ENCODE results near the gene CYP27C1.
"Not testable (repeated sequence)": the region's sequence is repeated elsewhere in the genome, so short reads cannot be mapped to it uniquely, and the experiment has no call there.

CYP27C1 gene

GRCh38 chr2:127163921-127164320 lies 56.2 kb downstream of the CYP27C1 start:
- peak overlapping the region; percentile 23 for H4K91ac ChIP-seq (ENCODE audit: low read length)
- H2AFZ ChIP-seq (ENCODE audit: low read depth, low read length), result no peak overlapping the region
- 72% methylated on average over 2 of the region's 3 CpGs for WGBS
- H3K4me2 ChIP-seq (ENCODE audit: low read length, poor library complexity, severe bottlenecking), result no peak overlapping the region
- no peak overlapping the region for H3K23ac ChIP-seq (ENCODE audit: low read length in 2 of 2)
- no peak for DNase-seq
- H2BK120ac ChIP-seq (ENCODE audit: low read depth, low read length), result no peak overlapping the region
- H3K18ac ChIP-seq (ENCODE audit: low read depth in 1 of 2, low read length in 2 of 2), result no peak overlapping the region
- no peak overlapping the region for H3K14ac ChIP-seq (ENCODE audit: low read length in 2 of 2)
- H3K36me3 ChIP-seq (ENCODE audit: control insufficient read depth in 1 of 2, insufficient read depth in 2 of 2, low read depth in 1 of 2, low read length in 2 of 2), result no peaks in the 10 kb centered on the region
- no peak overlapping the region for H3K9ac ChIP-seq (ENCODE audit: low read length)
- no peak overlapping the region for H3K27ac ChIP-seq (ENCODE audit: low read length, poor library complexity, severe bottlenecking)
- H2BK15ac ChIP-seq (ENCODE audit: low read depth, poor library complexity, severe bottlenecking), result no peak overlapping the region
- H3K4ac ChIP-seq (ENCODE audit: low read depth in 1 of 2, low read length in 2 of 2), result no peak overlapping the region
- H3K9me3 ChIP-seq (ENCODE audit: control insufficient read depth, low read length), result no peaks in the 10 kb centered on the region
- H3K4me1 ChIP-seq (ENCODE audit: control insufficient read depth, insufficient read depth, low read depth, low read length), result peaks cover 12% of the 10 kb centered on the region
- H3K27me3 ChIP-seq (ENCODE audit: control insufficient read depth in 1 of 2, insufficient read depth in 1 of 2, low read length in 2 of 2), result no peaks in the 10 kb centered on the region
- H3K4me3 ChIP-seq (ENCODE audit: insufficient read depth in 1 of 2, low read depth in 1 of 2, low read length in 2 of 2), result no peak overlapping the region
- H2AK5ac ChIP-seq (ENCODE audit: low read length, severe bottlenecking), result no peak overlapping the region
- no peak overlapping the region for H2BK12ac ChIP-seq (ENCODE audit: low read length in 2 of 2)
- H2BK5ac ChIP-seq (ENCODE audit: low read depth, low read length, poor library complexity, severe bottlenecking), result no peak overlapping the region
- H4K8ac ChIP-seq (ENCODE audit: low read length), result no peak overlapping the region
- no peaks in the 10 kb centered on the region for H3K79me1 ChIP-seq (replicated peaks; ENCODE audit: low read length, poor library complexity, severe bottlenecking)

DNA sequence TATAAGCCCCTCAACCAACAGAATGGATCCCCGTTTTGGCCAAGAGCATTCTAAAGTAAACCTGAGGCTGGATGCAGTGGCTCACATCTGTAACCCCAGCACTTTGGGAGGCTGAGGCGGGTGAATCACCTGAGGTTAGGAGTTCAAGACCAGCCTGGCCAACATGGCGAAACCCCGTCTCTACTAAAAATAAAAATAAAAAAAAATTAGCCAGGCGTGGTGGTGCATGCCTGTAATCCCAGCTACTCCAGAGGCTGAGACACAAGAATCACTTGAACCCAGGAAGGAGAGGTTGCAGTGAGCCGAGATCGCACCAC lies 57.1 kb downstream of the CYP27C1 start:
- H3K23ac ChIP-seq (ENCODE audit: low read length in 2 of 2); H3K27me3 ChIP-seq (ENCODE audit: control insufficient read depth in 1 of 2, insufficient read depth in 1 of 2, low read length in 2 of 2); H3K14ac ChIP-seq (ENCODE audit: low read length in 2 of 2); H3K27ac ChIP-seq (ENCODE audit: low read length, poor library complexity, severe bottlenecking); H2BK15ac ChIP-seq (ENCODE audit: low read depth, poor library complexity, severe bottlenecking); H3K9ac ChIP-seq (ENCODE audit: low read length); H2AFZ ChIP-seq (ENCODE audit: low read depth, low read length); H3K9me3 ChIP-seq (ENCODE audit: control insufficient read depth, low read length); H4K8ac ChIP-seq (ENCODE audit: low read length); H4K91ac ChIP-seq (ENCODE audit: low read length); H2BK12ac ChIP-seq (ENCODE audit: low read length in 2 of 2); H2BK120ac ChIP-seq (ENCODE audit: low read depth, low read length); H3K18ac ChIP-seq (ENCODE audit: low read depth in 1 of 2, low read length in 2 of 2); H3K79me1 ChIP-seq (replicated peaks; ENCODE audit: low read length, poor library complexity, severe bottlenecking); H3K36me3 ChIP-seq (ENCODE audit: control insufficient read depth in 1 of 2, insufficient read depth in 2 of 2, low read depth in 1 of 2, low read length in 2 of 2); H3K4ac ChIP-seq (ENCODE audit: low read depth in 1 of 2, low read length in 2 of 2); H3K4me3 ChIP-seq (ENCODE audit: insufficient read depth in 1 of 2, low read depth in 1 of 2, low read length in 2 of 2); H2AK5ac ChIP-seq (ENCODE audit: low read length, severe bottlenecking); H2BK5ac ChIP-seq (ENCODE audit: low read depth, low read length, poor library complexity, severe bottlenecking); H3K4me2 ChIP-seq (ENCODE audit: low read length, poor library complexity, severe bottlenecking); DNase-seq: not testable (repeated sequence)
- H3K4me1 ChIP-seq (ENCODE audit: control insufficient read depth, insufficient read depth, low read depth, low read length), result peaks cover 12% of the 10 kb centered on the region
- WGBS, result 95% methylated on average over 7 of the region's 7 CpGs

DNA sequence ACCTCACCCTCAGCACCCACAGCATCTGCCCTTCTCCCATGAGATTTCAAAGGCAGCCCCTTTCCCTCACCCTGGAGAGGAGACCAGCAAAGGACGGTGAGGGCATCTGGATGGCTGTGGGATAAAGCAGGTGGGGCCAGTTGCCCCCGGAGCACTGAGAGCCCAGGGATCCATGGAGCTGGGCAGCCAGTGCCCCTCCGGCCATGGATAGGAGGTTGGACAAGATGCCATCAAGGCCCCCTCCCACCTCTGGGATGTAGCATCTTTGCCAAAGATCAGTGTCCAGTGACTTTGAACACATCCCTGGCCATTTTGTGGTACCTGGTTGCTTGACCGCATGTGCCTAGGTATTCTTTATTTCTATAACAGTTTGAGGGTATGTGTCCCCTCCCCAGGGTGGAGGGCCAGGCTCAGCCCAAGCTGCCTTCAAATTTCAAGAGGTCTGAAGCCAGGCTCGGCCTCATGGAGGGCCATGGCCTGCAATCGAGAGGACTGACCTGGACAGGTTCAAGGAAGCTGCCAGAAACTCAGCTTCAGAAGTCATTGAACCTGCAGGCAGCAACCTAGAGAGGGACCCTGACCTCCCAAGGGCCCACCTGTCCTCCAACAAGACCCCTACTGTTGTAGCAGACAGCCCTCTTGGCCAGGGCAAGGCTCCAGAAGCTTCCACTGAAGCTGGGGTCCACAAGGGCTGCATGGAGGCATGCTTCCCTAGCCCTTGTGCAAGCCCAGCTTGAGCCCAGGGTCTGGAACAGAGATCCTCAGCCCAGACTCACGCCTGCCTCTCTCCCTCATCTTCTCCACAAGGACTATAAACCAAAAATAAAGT lies 57.6 kb downstream of the CYP27C1 start:
- no peak overlapping the region for H4K91ac ChIP-seq (ENCODE audit: low read length)
- H3K27me3 ChIP-seq (ENCODE audit: control insufficient read depth in 1 of 2, insufficient read depth in 1 of 2, low read length in 2 of 2), result no peaks in the 10 kb centered on the region
- peaks cover 17% of the 10 kb centered on the region for H3K4me1 ChIP-seq (ENCODE audit: control insufficient read depth, insufficient read depth, low read depth, low read length)
- no peak overlapping the region for H3K23ac ChIP-seq (ENCODE audit: low read length in 2 of 2)
- H3K9ac ChIP-seq (ENCODE audit: low read length), result no peak overlapping the region
- H3K79me1 ChIP-seq (replicated peaks; ENCODE audit: low read length, poor library complexity, severe bottlenecking), result no peaks in the 10 kb centered on the region
- no peak overlapping the region for H4K8ac ChIP-seq (ENCODE audit: low read length)
- H2BK5ac ChIP-seq (ENCODE audit: low read depth, low read length, poor library complexity, severe bottlenecking), result no peak overlapping the region
- H3K4ac ChIP-seq (ENCODE audit: low read depth in 1 of 2, low read length in 2 of 2), result no peak overlapping the region
- no peak overlapping the region for H3K14ac ChIP-seq (ENCODE audit: low read length in 2 of 2)
- DNase-seq, result no peak
- peak overlapping the region in 1 of 2 experiments; percentile 5 for H3K4me3 ChIP-seq (ENCODE audit: insufficient read depth in 1 of 2, low read depth in 1 of 2, low read length in 2 of 2)
- 97% methylated on average over 7 of the region's 7 CpGs for WGBS
- H2BK12ac ChIP-seq (ENCODE audit: low read length in 2 of 2), result no peak overlapping the region
- H3K18ac ChIP-seq (ENCODE audit: low read depth in 1 of 2, low read length in 2 of 2), result no peak overlapping the region
- H3K27ac ChIP-seq (ENCODE audit: low read length, poor library complexity, severe bottlenecking), result no peak overlapping the region
- peak overlapping the region; percentile 50 for H2AK5ac ChIP-seq (ENCODE audit: low read length, severe bottlenecking)
- H3K36me3 ChIP-seq (ENCODE audit: control insufficient read depth in 1 of 2, insufficient read depth in 2 of 2, low read depth in 1 of 2, low read length in 2 of 2), result no peaks in the 10 kb centered on the region
- H2AFZ ChIP-seq (ENCODE audit: low read depth, low read length), result no peak overlapping the region
- H2BK15ac ChIP-seq (ENCODE audit: low read depth, poor library complexity, severe bottlenecking), result no peak overlapping the region
- H3K4me2 ChIP-seq (ENCODE audit: low read length, poor library complexity, severe bottlenecking), result no peak overlapping the region
- H2BK120ac ChIP-seq (ENCODE audit: low read depth, low read length), result no peak overlapping the region
- no peaks in the 10 kb centered on the region for H3K9me3 ChIP-seq (ENCODE audit: control insufficient read depth, low read length)

DNA sequence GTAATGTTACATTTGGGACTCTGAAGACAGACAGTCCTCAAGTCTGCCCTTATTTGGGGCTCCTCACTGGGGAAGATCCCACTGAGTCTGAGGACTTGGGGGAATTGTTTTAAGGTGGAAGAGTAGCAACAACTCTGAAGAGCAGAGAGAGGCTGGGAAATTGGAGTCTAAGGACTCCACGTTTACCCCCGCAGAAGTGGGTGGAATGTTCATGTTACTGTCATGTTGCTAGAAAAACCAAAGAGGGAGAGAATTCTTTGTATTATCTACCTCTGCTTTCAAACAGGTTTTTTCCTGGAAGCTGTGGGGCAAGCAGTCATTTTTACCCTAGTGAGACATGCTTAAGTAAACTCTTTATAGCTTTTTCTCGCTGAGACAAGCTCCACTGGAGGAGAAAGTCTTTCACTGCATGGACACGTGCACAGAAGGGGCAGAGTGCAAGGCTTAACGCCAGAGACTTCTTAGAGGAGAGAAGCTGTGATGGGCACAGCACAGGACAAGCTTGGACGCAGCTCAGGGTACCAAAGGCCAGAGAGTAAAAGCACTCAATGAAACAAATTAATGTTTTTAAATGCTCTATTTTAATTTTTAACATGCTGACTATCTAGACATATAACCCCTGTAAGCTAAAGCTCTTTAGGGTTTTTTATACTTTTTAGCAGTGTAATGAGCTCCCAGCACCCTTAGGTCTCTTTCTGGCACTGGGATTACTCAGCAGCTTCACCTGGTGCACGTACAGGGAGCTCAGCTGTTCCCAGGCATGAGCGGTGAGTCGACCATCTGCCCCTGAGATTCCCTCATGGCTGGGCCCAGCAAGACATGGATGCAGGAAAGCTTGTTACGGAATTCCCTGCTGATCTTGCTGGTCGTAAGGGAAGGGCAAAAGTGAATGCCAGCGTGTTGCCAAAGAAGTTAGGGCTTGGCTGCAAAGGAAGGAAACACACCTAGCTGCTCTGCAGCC lies 58.6 kb downstream of the CYP27C1 start:
- H3K18ac ChIP-seq (ENCODE audit: low read depth in 1 of 2, low read length in 2 of 2), result no peak overlapping the region
- H2AFZ ChIP-seq (ENCODE audit: low read depth, low read length), result no peak overlapping the region
- WGBS, result 87% methylated on average over 11 of the region's 12 CpGs
- H3K27me3 ChIP-seq (ENCODE audit: control insufficient read depth in 1 of 2, insufficient read depth in 1 of 2, low read length in 2 of 2), result no peaks in the 10 kb centered on the region
- H3K14ac ChIP-seq (ENCODE audit: low read length in 2 of 2), result no peak overlapping the region
- no peak overlapping the region for H2AK5ac ChIP-seq (ENCODE audit: low read length, severe bottlenecking)
- DNase-seq, result no peak
- H3K36me3 ChIP-seq (ENCODE audit: control insufficient read depth in 1 of 2, insufficient read depth in 2 of 2, low read depth in 1 of 2, low read length in 2 of 2), result no peaks in the 10 kb centered on the region
- H3K4me2 ChIP-seq (ENCODE audit: low read length, poor library complexity, severe bottlenecking), result no peak overlapping the region
- H3K27ac ChIP-seq (ENCODE audit: low read length, poor library complexity, severe bottlenecking), result peak overlapping the region; percentile 53
- H3K79me1 ChIP-seq (replicated peaks; ENCODE audit: low read length, poor library complexity, severe bottlenecking), result no peaks in the 10 kb centered on the region
- H3K4me1 ChIP-seq (ENCODE audit: control insufficient read depth, insufficient read depth, low read depth, low read length), result peaks cover 22% of the 10 kb centered on the region
- H2BK15ac ChIP-seq (ENCODE audit: low read depth, poor library complexity, severe bottlenecking), result no peak overlapping the region
- H3K4me3 ChIP-seq (ENCODE audit: insufficient read depth in 1 of 2, low read depth in 1 of 2, low read length in 2 of 2), result no peak overlapping the region
- H4K91ac ChIP-seq (ENCODE audit: low read length), result no peak overlapping the region
- no peak overlapping the region for H2BK120ac ChIP-seq (ENCODE audit: low read depth, low read length)
- no peak overlapping the region for H3K9ac ChIP-seq (ENCODE audit: low read length)
- no peak overlapping the region for H4K8ac ChIP-seq (ENCODE audit: low read length)
- H3K23ac ChIP-seq (ENCODE audit: low read length in 2 of 2), result no peak overlapping the region
- H3K4ac ChIP-seq (ENCODE audit: low read depth in 1 of 2, low read length in 2 of 2), result no peak overlapping the region
- no peak overlapping the region for H2BK5ac ChIP-seq (ENCODE audit: low read depth, low read length, poor library complexity, severe bottlenecking)
- no peak overlapping the region for H2BK12ac ChIP-seq (ENCODE audit: low read length in 2 of 2)
- H3K9me3 ChIP-seq (ENCODE audit: control insufficient read depth, low read length), result no peaks in the 10 kb centered on the region

Measured in mesenchymal stem cell (in vitro differentiated cells and primary cell).